DND-41 (cell line): ENCODE data around the gene PRPF38A.

Source experiments
- ATAC-seq: fragments of 200-7000 bp; cut with Tn5 transposase; 3 replicates; pipeline ENCODE4 v1.9.1; 2021; ENCODE audit warnings: low read depth; ENCODE audit not compliant: insufficient read depth
- DNase-seq: peaks from one replicate; pipeline ENCODE4 v3.0.0-alpha.2; 2020
- H2AFZ ChIP-seq: 2 replicates; pipeline ENCODE4 v1.6.0; 2012; ENCODE audit warnings: low read depth, low read length
- H3K27ac ChIP-seq: 2 replicates; pipeline ENCODE4 v1.5.1; 2012; ENCODE audit warnings: low read length, inconsistent platforms
- H3K27me3 ChIP-seq: fragments of 200-600 bp; sonication (generic); 2 replicates; pipeline ENCODE4 v1.6.0; 2012; ENCODE audit warnings: low read length, mild to moderate bottlenecking, inconsistent platforms; ENCODE audit not compliant: insufficient read depth, poor library complexity
- H3K36me3 ChIP-seq: 2 replicates; pipeline ENCODE4 v1.5.1; 2012; ENCODE audit warnings: low read length, inconsistent platforms; ENCODE audit not compliant: insufficient read depth
- H3K4me1 ChIP-seq: 2 replicates; pipeline ENCODE4 v1.5.1; 2012; ENCODE audit warnings: mild to moderate bottlenecking, low read length; ENCODE audit not compliant: insufficient read depth
- H3K4me2 ChIP-seq: 2 replicates; pipeline ENCODE4 v1.6.0; 2012; ENCODE audit warnings: mild to moderate bottlenecking, moderate library complexity, low read length, inconsistent platforms; ENCODE audit not compliant: insufficient read depth
- H3K4me3 ChIP-seq, 2 experiments: fragments of 200-600 bp in 1 of 2; shearing (Covaris generic) in 1 of 2; 2 replicates each; pipeline ENCODE4 v1.5.1; 2012 to 2016; ENCODE audit warnings: inconsistent platforms in 2 of 2, low read length in 2 of 2, mild to moderate bottlenecking in 2 of 2, low read depth in 1 of 2, moderate library complexity in 1 of 2
- H3K79me2 ChIP-seq: 2 replicates; pipeline ENCODE4 v1.6.0; 2012; ENCODE audit warnings: low read length, inconsistent platforms; ENCODE audit not compliant: insufficient read depth
- H3K9ac ChIP-seq: 2 replicates; pipeline ENCODE4 v1.6.0; 2012; ENCODE audit warnings: low read depth, mild to moderate bottlenecking, inconsistent platforms, low read length, moderate library complexity
- H3K9me3 ChIP-seq: 2 replicates; pipeline ENCODE4 v1.5.1; 2012; ENCODE audit warnings: low read length, moderate library complexity, mild to moderate bottlenecking, inconsistent platforms; ENCODE audit not compliant: insufficient read depth, severe bottlenecking
- H4K20me1 ChIP-seq: 2 replicates; pipeline ENCODE4 v1.6.0; 2012; ENCODE audit warnings: low read length; ENCODE audit not compliant: insufficient read depth
- CTCF ChIP-seq: IDR thresholded peaks from 2 replicates; pipeline ENCODE4 v1.5.1; 2012; ENCODE audit warnings: borderline replicate concordance, low read length, moderate library complexity, mild to moderate bottlenecking; ENCODE audit not compliant: poor library complexity, severe bottlenecking; ENCODE audit errors: extremely low read depth
- EZH2 ChIP-seq: IDR thresholded peaks from 3 replicates; pipeline ENCODE4 v1.6.1; 2012; ENCODE audit warnings: borderline replicate concordance, low read depth, mild to moderate bottlenecking, moderate library complexity, low read length, inconsistent platforms; ENCODE audit not compliant: severe bottlenecking

Gene PRPF38A

DNA sequence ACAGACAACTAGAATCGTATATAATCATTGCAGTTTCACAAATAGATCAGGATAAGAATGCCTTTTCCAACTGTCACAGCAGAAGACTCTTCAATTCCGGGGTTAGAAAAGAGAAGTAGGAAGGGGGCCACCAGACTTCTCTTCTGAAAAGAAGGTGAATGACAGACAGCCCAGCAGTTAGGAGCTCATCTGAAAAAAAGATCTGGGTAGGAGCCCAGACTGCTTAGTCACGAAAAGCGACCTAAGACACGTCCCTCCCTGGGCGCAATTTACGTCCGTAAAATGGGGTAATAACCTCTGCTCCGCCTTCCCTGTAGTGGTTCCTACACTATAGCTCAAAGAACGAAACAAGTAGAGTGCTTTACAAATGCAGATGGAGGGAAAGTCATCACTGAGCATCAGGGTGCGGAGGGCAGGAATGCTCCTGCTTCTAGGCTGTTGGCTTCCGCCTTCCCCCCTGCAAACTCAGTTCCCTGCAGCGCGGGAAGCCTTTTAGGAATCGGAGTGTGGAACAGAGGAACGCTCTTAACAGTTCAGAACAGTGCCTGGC lies 761 bp upstream of the PRPF38A start:
- ATAC-seq: peak; percentile 60
- Histone ChIP-seq H3K27me3 (no peaks in the 10 kb centered on the region), H3K9me3 (no peaks in the 10 kb centered on the region), H3K9ac (peak overlapping the region; percentile 81), H3K4me2 (peak overlapping the region; percentile 80), H4K20me1 (peaks cover 16% of the 10 kb centered on the region; the same call in 1 of the 2 replicates), H3K79me2 (peaks cover 91% of the 10 kb centered on the region), H2AFZ (peak overlapping the region; percentile 83), H3K36me3 (peaks cover 67% of the 10 kb centered on the region), H3K4me1 (peaks cover 46% of the 10 kb centered on the region), H3K27ac (peak overlapping the region; percentile 95), H3K4me3 (peak overlapping the region; percentile 63 to 80)
- no peak for TF ChIP-seq EZH2
- peak; percentile 64 for DNase-seq

GRCh38 chr1:52404975-52405338 lies 555 bp downstream of the PRPF38A start:
- H3K4me3 ChIP-seq: peak overlapping the region; percentile 63 to 80
- peak overlapping the region; percentile 95 for H3K27ac ChIP-seq
- peaks cover 46% of the 10 kb centered on the region for H3K4me1 ChIP-seq
- H4K20me1 ChIP-seq: peaks cover 14% of the 10 kb centered on the region; the same call in 1 of the 2 replicates
- no peak for ATAC-seq
- peaks cover 69% of the 10 kb centered on the region for H3K36me3 ChIP-seq
- H3K9me3 ChIP-seq: no peaks in the 10 kb centered on the region
- peak overlapping the region; percentile 78 for H3K4me2 ChIP-seq
- peak overlapping the region; percentile 81 for H3K9ac ChIP-seq
- no peak for DNase-seq
- no peak for TF ChIP-seq EZH2
- no peak for TF ChIP-seq CTCF
- H3K79me2 ChIP-seq: peaks cover 87% of the 10 kb centered on the region
- H2AFZ ChIP-seq: peak overlapping the region; percentile 94
- no peaks in the 10 kb centered on the region for H3K27me3 ChIP-seq

GRCh38 chr1:52413410-52413989 lies 9.1 kb downstream of the PRPF38A start:
- Histone ChIP-seq H3K9ac (no peak overlapping the region), H3K27ac (no peak overlapping the region), H4K20me1 (no peaks in the 10 kb centered on the region), H3K9me3 (no peaks in the 10 kb centered on the region), H3K36me3 (peaks cover 93% of the 10 kb centered on the region), H3K4me3 (no peak overlapping the region), H3K4me1 (peaks cover 18% of the 10 kb centered on the region), H3K27me3 (no peaks in the 10 kb centered on the region), H3K4me2 (no peak overlapping the region), H3K79me2 (peaks cover 7% of the 10 kb centered on the region; the same call in 1 of the 2 replicates), H2AFZ (no peak overlapping the region)
- DNase-seq: no peak
- ATAC-seq: no peak
- TF ChIP-seq CTCF (no peak), EZH2 (no peak)

- Histone ChIP-seq H4K20me1 (no peaks in the 10 kb centered on the region), H3K9me3 (no peaks in the 10 kb centered on the region), H3K27me3 (no peaks in the 10 kb centered on the region), H3K27ac (no peak overlapping the region), H3K79me2 (no peaks in the 10 kb centered on the region), H2AFZ (no peak overlapping the region), H3K4me3 (no peak overlapping the region), H3K4me1 (peaks cover 32% of the 10 kb centered on the region), H3K36me3 (peaks cover 85% of the 10 kb centered on the region), H3K9ac (no peak overlapping the region), H3K4me2 (no peak overlapping the region)
- ATAC-seq (no peak), DNase-seq (no peak)
- TF ChIP-seq EZH2 (no peak), CTCF (no peak)
These were observed 10.5 kb downstream of the PRPF38A start for GRCh38 chr1:52414942-52415341.
